Hepatocyte (in vitro differentiated cells): ENCODE measurements around the gene NPHP4.

Experiments used
- EZH2 ChIP-seq: fragments of 200-600 bp; sonication (generic); IDR thresholded peaks from 2 replicates; pipeline ENCODE4 v1.6.1; 2016; ENCODE audit warnings: antibody characterized with exemption, mild to moderate bottlenecking, borderline replicate concordance
- TF ChIP-seq, protein P1 (sequence below): fragments of 200-600 bp; sonication (generic); IDR thresholded peaks from 2 replicates; pipeline ENCODE4 v1.5.1; 2016; ENCODE audit warnings: antibody characterized with exemption, mild to moderate bottlenecking; ENCODE audit not compliant: poor library complexity

- TF ChIP-seq, protein P1, sequence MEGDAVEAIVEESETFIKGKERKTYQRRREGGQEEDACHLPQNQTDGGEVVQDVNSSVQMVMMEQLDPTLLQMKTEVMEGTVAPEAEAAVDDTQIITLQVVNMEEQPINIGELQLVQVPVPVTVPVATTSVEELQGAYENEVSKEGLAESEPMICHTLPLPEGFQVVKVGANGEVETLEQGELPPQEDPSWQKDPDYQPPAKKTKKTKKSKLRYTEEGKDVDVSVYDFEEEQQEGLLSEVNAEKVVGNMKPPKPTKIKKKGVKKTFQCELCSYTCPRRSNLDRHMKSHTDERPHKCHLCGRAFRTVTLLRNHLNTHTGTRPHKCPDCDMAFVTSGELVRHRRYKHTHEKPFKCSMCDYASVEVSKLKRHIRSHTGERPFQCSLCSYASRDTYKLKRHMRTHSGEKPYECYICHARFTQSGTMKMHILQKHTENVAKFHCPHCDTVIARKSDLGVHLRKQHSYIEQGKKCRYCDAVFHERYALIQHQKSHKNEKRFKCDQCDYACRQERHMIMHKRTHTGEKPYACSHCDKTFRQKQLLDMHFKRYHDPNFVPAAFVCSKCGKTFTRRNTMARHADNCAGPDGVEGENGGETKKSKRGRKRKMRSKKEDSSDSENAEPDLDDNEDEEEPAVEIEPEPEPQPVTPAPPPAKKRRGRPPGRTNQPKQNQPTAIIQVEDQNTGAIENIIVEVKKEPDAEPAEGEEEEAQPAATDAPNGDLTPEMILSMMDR = no peak
- TF ChIP-seq EZH2 = no peak
Observed at GRCh38 chr1:5906966-5907365, 85.3 kb downstream of the NPHP4 start.
